B cell (primary cell): ENCODE measurements around the gene HBM. TPM values are rescaled to one million over a fixed set of nuclear protein-coding genes. Genes with fewer than 3 reads are reported as not detected.
"Not testable (repeated sequence)": the region's sequence is repeated elsewhere in the genome, so short reads cannot be mapped to it uniquely, and the experiment has no call there.

Experiments
- ATAC-seq: fragments of 200-7000 bp; cut with Tn5 transposase; one replicate; pipeline ENCODE4 v1.10.0; 2021; ENCODE audit warnings: low read depth, mild to moderate bottlenecking, moderate number of reproducible peaks, moderate library complexity
- CTCF ChIA-PET: fragments of 350-600 bp; sonication (Branson Sonifier 250); formaldehyde crosslinking; loops from one replicate; lab custom pipeline; 2021; ENCODE audit warnings: antibody characterized with exemption, inconsistent platforms; lab: Charles Lee
- POLR2A ChIA-PET: fragments of 350-600 bp; sonication (Branson Sonifier 250); formaldehyde crosslinking; loops from one replicate; lab custom pipeline; 2021; ENCODE audit warnings: antibody characterized with exemption; lab: Charles Lee
- DNase-seq: peaks from one replicate; pipeline ENCODE4 v3.0.0; 2013
- H2AFZ ChIP-seq: 2 replicates; pipeline ENCODE4 v1.6.1; 2012; ENCODE audit warnings: mild to moderate bottlenecking, low read depth, low read length; ENCODE audit not compliant: insufficient read depth, poor library complexity, severe bottlenecking
- H3K27ac ChIP-seq, 2 donors: 1 replicate in 1 of 2; 2 replicates in 1 of 2; pipeline ENCODE4 v1.5.1; 2012 to 2013; ENCODE audit warnings: low read length in 2 of 2, mild to moderate bottlenecking in 2 of 2, moderate library complexity in 1 of 2
- H3K27me3 ChIP-seq, 4 experiments: fragments of 200-600 bp in 1 of 4; sonication (generic) in 1 of 4; replicated peaks in 1 of 4; 1 replicate in 2 of 4; 2 replicates in 2 of 4; pipeline versions ENCODE4 v1.6.1 to v1.7.0; 2013 to 2016; ENCODE audit warnings: low read length in 3 of 4, mild to moderate bottlenecking in 2 of 4, mixed read lengths in 1 of 4, moderate library complexity in 1 of 4; ENCODE audit not compliant: insufficient read depth in 4 of 4, control insufficient read depth in 3 of 4; ENCODE audit errors: control extremely low read depth in 1 of 4
- H3K36me3 ChIP-seq, 2 experiments: replicated peaks in 1 of 2; 1 replicate in 1 of 2; 2 replicates in 1 of 2; pipeline versions ENCODE4 v1.6.1 to v1.7.1; 2013; ENCODE audit warnings: low read length in 1 of 2; ENCODE audit not compliant: insufficient read depth in 2 of 2, control insufficient read depth in 1 of 2; ENCODE audit errors: control extremely low read depth in 1 of 2, extremely low read depth in 1 of 2
- H3K4me1 ChIP-seq, 2 donors: fragments of 200-600 bp in 1 of 2; sonication (generic) in 1 of 2; 1 replicate in 1 of 2; 2 replicates in 1 of 2; pipeline versions ENCODE4 v1.5.1 to v1.6.1; 2013 to 2017; ENCODE audit warnings: low read length in 2 of 2; ENCODE audit not compliant: control insufficient read depth in 2 of 2, insufficient read depth in 2 of 2
- H3K4me2 ChIP-seq: replicated peaks from 2 replicates; pipeline ENCODE3; 2012; ENCODE audit warnings: mild to moderate bottlenecking, low read depth, low read length; ENCODE audit not compliant: poor library complexity, severe bottlenecking
- H3K4me3 ChIP-seq, 5 experiments: fragments of 200-600 bp in 1 of 5; sonication (generic) in 1 of 5; 1 replicate in 3 of 5; 2 replicates in 2 of 5; pipeline versions ENCODE4 v1.5.1 to v1.7.0; 2011 to 2016; ENCODE audit warnings: low read length in 4 of 5, mild to moderate bottlenecking in 4 of 5, low read depth in 2 of 5, control low read depth in 1 of 5, moderate library complexity in 1 of 5; ENCODE audit not compliant: insufficient read depth in 1 of 5; ENCODE audit errors: control extremely low read depth in 1 of 5, extremely low read depth in 1 of 5
- H3K79me2 ChIP-seq: fragments of 200-600 bp; sonication (generic); one replicate; pipeline ENCODE4 v1.6.0; 2016; ENCODE audit warnings: low read length; ENCODE audit not compliant: control insufficient read depth, insufficient read depth
- H3K9ac ChIP-seq: fragments of 200-600 bp; sonication (generic); 2 replicates; pipeline ENCODE4 v1.6.1; 2017; ENCODE audit warnings: mild to moderate bottlenecking, low read length, moderate library complexity
- H3K9me3 ChIP-seq, 3 donors: one replicate each; pipeline versions ENCODE4 v1.6.1 to v1.7.1; 2013; ENCODE audit warnings: low read length in 2 of 3; ENCODE audit not compliant: control insufficient read depth in 2 of 3, insufficient read depth in 1 of 3; ENCODE audit errors: control extremely low read depth in 1 of 3
- H4K20me1 ChIP-seq: 2 replicates; pipeline ENCODE4 v1.6.0; 2012; ENCODE audit warnings: mild to moderate bottlenecking, low read length; ENCODE audit not compliant: insufficient read depth, control insufficient read depth, poor library complexity, severe bottlenecking
- H3K27ac Mint-ChIP-seq: one replicate; pipeline ENCODE4 v1.8.0; 2021; ENCODE audit warnings: mixed read lengths
- H3K27me3 Mint-ChIP-seq: one replicate; pipeline ENCODE4 v1.8.0; 2021; ENCODE audit warnings: mixed read lengths
- H3K4me1 Mint-ChIP-seq: one replicate; pipeline ENCODE4 v1.8.0; 2021; ENCODE audit warnings: mixed read lengths
- H3K4me3 Mint-ChIP-seq: one replicate; pipeline ENCODE4 v1.8.0; 2021; ENCODE audit warnings: mixed read lengths
- H3K9me3 Mint-ChIP-seq: one replicate; pipeline ENCODE4 v1.8.0; 2022; ENCODE audit warnings: mixed read lengths; ENCODE audit not compliant: insufficient read depth
- CTCF ChIP-seq: fragments of 200-600 bp; IDR thresholded peaks from one replicate; pipeline ENCODE4 v1.8.0; 2022; ENCODE audit warnings: antibody characterized with exemption, mild to moderate bottlenecking
- EZH2 ChIP-seq: IDR thresholded peaks from 2 replicates; pipeline ENCODE4 v1.6.1; 2012; ENCODE audit warnings: borderline replicate concordance, low read depth, mild to moderate bottlenecking, moderate library complexity, low read length; ENCODE audit not compliant: insufficient read depth, poor library complexity, severe bottlenecking
- WGBS: methylation state at CpG from one replicate; pipeline ENCODE4 v1.1.5; 2013; ENCODE audit warnings: missing lambda C conversion rate; ENCODE audit not compliant: insufficient coverage; 5-methylcytosine and 5-hydroxymethylcytosine counted together
- intact Hi-C: fragments of 100-400 bp; cut with micrococcal nuclease; formaldehyde crosslinking; loops from one replicate; pipeline ENCODE4 v1.10.0; 2022
- polyA plus RNA-seq: library from polyadenylated mRNA; depleted of rRNA; stranded (reverse); fragments of >200 nt; gene quantifications from 2 replicates; pipeline ENCODE4 v1.2.3, GENCODE V29; 2012
- total RNA-seq, 2 donors: library from RNA; stranded (reverse); fragments of 120-200 nt in 1 of 2; gene quantifications; 1 replicate in 1 of 2; 2 replicates in 1 of 2; pipeline versions ENCODE4 v1.2.3 to v1.2.4, GENCODE V29; 2013 to 2022

The HBM gene
- total and polyA plus RNA-seq, 2 donors (not counting 1 experiment from before 2014, with no cell fraction given): 0.64 TPM; not detected in 1

GRCh38 chr16:203246-203645 is 37.5 kb downstream of the HBM start:
- H3K79me2 ChIP-seq: peaks cover 10% of the 10 kb centered on the region
- ATAC-seq (no peak), DNase-seq (no peak)
- 89% methylated on average over 1 of the region's 4 CpGs for WGBS
- Mint-ChIP-seq H3K27me3 (no peaks in the 10 kb centered on the region), H3K4me3 (no peak overlapping the region), H3K27ac (no peak overlapping the region), H3K9me3 (no peaks in the 10 kb centered on the region), H3K4me1 (no peaks in the 10 kb centered on the region)
- H2AFZ ChIP-seq: no peak overlapping the region
- H3K27me3 ChIP-seq: no peaks in the 10 kb centered on the region
- H3K36me3 ChIP-seq: peaks cover 16 to 66% of the 10 kb centered on the region in 2 experiments
- TF ChIP-seq CTCF (no peak), EZH2 (no peak)
- no peaks in the 10 kb centered on the region for H3K4me1 ChIP-seq
- no peak overlapping the region for H3K27ac ChIP-seq
- ChIA-PET CTCF (no interaction called here), POLR2A (no interaction called here)
- H3K4me3 ChIP-seq: no peak overlapping the region
- no peak overlapping the region for H3K9ac ChIP-seq
- no peak overlapping the region for H3K4me2 ChIP-seq
- H4K20me1 ChIP-seq: peaks cover 20% of the 10 kb centered on the region
- intact Hi-C loops: no loop called here
- no peaks in the 10 kb centered on the region for H3K9me3 ChIP-seq

- H3K27ac ChIP-seq, POLR2A ChIA-PET, H3K9ac ChIP-seq, H3K4me3 ChIP-seq, H3K27ac Mint-ChIP-seq, H3K27me3 ChIP-seq, CTCF ChIA-PET, H3K4me3 Mint-ChIP-seq, H3K4me2 ChIP-seq, H2AFZ ChIP-seq, ATAC-seq, DNase-seq, H3K9me3 Mint-ChIP-seq, H3K4me1 Mint-ChIP-seq, H3K9me3 ChIP-seq, H3K4me1 ChIP-seq, H3K27me3 Mint-ChIP-seq, intact Hi-C loops: not testable (repeated sequence)
- Histone ChIP-seq H3K79me2 (peaks cover 16% of the 10 kb centered on the region), H4K20me1 (peaks cover 18% of the 10 kb centered on the region), H3K36me3 (peaks cover 16 to 66% of the 10 kb centered on the region in 2 experiments)
- WGBS: 98% methylated on average over 9 of the region's 9 CpGs
Measured at GRCh38 chr16:204046-204445, 38.3 kb downstream of the HBM start.

- H3K27ac ChIP-seq, H3K27me3 Mint-ChIP-seq, H3K4me3 Mint-ChIP-seq, intact Hi-C loops, POLR2A ChIA-PET, H3K27me3 ChIP-seq, H3K9ac ChIP-seq, H3K9me3 Mint-ChIP-seq, H3K4me1 ChIP-seq, DNase-seq, H3K4me2 ChIP-seq, ATAC-seq, H3K27ac Mint-ChIP-seq, H3K4me1 Mint-ChIP-seq, CTCF ChIA-PET, H2AFZ ChIP-seq, H3K9me3 ChIP-seq, H3K4me3 ChIP-seq: not testable (repeated sequence)
- Histone ChIP-seq H4K20me1 (peaks cover 68% of the 10 kb centered on the region), H3K36me3 (peaks cover 9 to 76% of the 10 kb centered on the region in 2 experiments), H3K79me2 (peaks cover 52% of the 10 kb centered on the region)
- WGBS: 100% methylated on average over 2 of the region's 4 CpGs
Measured at GRCh38 chr16:209359-209758, 43.6 kb downstream of the HBM start.
